RKO (cell line): ENCODE results near the gene SECISBP2.

Experiments used
- DNase-seq: peaks from one replicate; pipeline ENCODE4 v3.0.0-alpha.2; 2016; ENCODE audit warnings: low spot score

SECISBP2 gene

GRCh38 chr9:89350988-89351557 is 32.8 kb downstream of the SECISBP2 start:
- DNase-seq = no peak

GRCh38 chr9:89351584-89352300 is 33.4 kb downstream of the SECISBP2 start:
- no peak for DNase-seq

- no peak for DNase-seq
These were observed 34.2 kb downstream of the SECISBP2 start for GRCh38 chr9:89352451-89352850.

- no peak for DNase-seq
These were observed 34.8 kb downstream of the SECISBP2 start for GRCh38 chr9:89352874-89353649.

GRCh38 chr9:89353989-89354388 is 35.7 kb downstream of the SECISBP2 start:
- peak; percentile 37 for DNase-seq

- no peak for DNase-seq
These were observed 36.2 kb downstream of the SECISBP2 start for GRCh38 chr9:89354471-89354870.

- DNase-seq = no peak
These were observed 38.5 kb downstream of the SECISBP2 start for GRCh38 chr9:89356782-89357181.

GRCh38 chr9:89357331-89358197 is 39.3 kb downstream of the SECISBP2 start:
- DNase-seq = no peak

- no peak for DNase-seq
These were observed 40.1 kb downstream of the SECISBP2 start for GRCh38 chr9:89358376-89358916.

GRCh38 chr9:89358985-89359384 is 40.7 kb downstream of the SECISBP2 start:
- DNase-seq = no peak

- peak; percentile 28 for DNase-seq
These were observed 41.5 kb downstream of the SECISBP2 start for GRCh38 chr9:89359751-89360261.

- DNase-seq = no peak
These were observed 42.2 kb downstream of the SECISBP2 start for GRCh38 chr9:89360465-89360864.

- no peak for DNase-seq
These were observed 42.7 kb downstream of the SECISBP2 start for GRCh38 chr9:89361031-89361430.

GRCh38 chr9:89361816-89362646 is 43.7 kb downstream of the SECISBP2 start:
- no peak for DNase-seq

- no peak for DNase-seq
These were observed 44.5 kb downstream of the SECISBP2 start for GRCh38 chr9:89362647-89363310.

- DNase-seq = no peak
These were observed 45.0 kb downstream of the SECISBP2 start for GRCh38 chr9:89363311-89363670.

GRCh38 chr9:89363921-89364665 is 45.8 kb downstream of the SECISBP2 start:
- no peak for DNase-seq

- DNase-seq = no peak
These were observed 46.6 kb downstream of the SECISBP2 start for GRCh38 chr9:89364666-89365531.

- no peak for DNase-seq
These were observed 47.2 kb downstream of the SECISBP2 start for GRCh38 chr9:89365532-89365912.
